Activated naive CD4-positive, alpha-beta T cell treated with anti-CD3 and anti-CD28 coated beads, Interleukin-2, amount 10 ng/mL, durations not matched to agents 7 days and 5 days (primary cell): ENCODE measurements around the gene SPG11.
"Not testable (repeated sequence)": the region's sequence is repeated elsewhere in the genome, so short reads cannot be mapped to it uniquely, and the experiment has no call there.

Experiments used
- CTCF ChIA-PET: fragments of 350-600 bp; sonication (Branson Sonifier 250); formaldehyde crosslinking; loops from one replicate; lab custom pipeline; 2021; ENCODE audit warnings: antibody characterized with exemption; lab: Charles Lee
- DNase-seq: peaks from one replicate; pipeline ENCODE4 v3.0.0-alpha.2; 2020
- H3K27ac Mint-ChIP-seq: one replicate; pipeline ENCODE4 v1.8.0; 2021; ENCODE audit warnings: mild to moderate bottlenecking, moderate library complexity, mixed read lengths
- H3K27me3 Mint-ChIP-seq: one replicate; pipeline ENCODE4 v1.8.0; 2021; ENCODE audit warnings: mild to moderate bottlenecking, mixed read lengths
- H3K36me3 Mint-ChIP-seq: one replicate; pipeline ENCODE4 v1.8.0; 2021; ENCODE audit warnings: mixed read lengths
- H3K4me1 Mint-ChIP-seq: one replicate; pipeline ENCODE4 v1.8.0; 2021; ENCODE audit warnings: mixed read lengths
- H3K4me3 Mint-ChIP-seq: one replicate; pipeline ENCODE4 v1.8.0; 2021; ENCODE audit warnings: mild to moderate bottlenecking, moderate library complexity, mixed read lengths
- H3K9me3 Mint-ChIP-seq: one replicate; pipeline ENCODE4 v1.8.0; 2021; ENCODE audit warnings: mixed read lengths

The SPG11 gene

GRCh38 chr15:44695294-44695693 is 31.8 kb upstream of the SPG11 start:
- no peak overlapping the region for H3K4me3 Mint-ChIP-seq
- H3K27ac Mint-ChIP-seq: no peak overlapping the region
- H3K27me3 Mint-ChIP-seq: peaks cover 15% of the 10 kb centered on the region
- peaks cover 23% of the 10 kb centered on the region for H3K4me1 Mint-ChIP-seq
- H3K36me3 Mint-ChIP-seq: peaks cover 9% of the 10 kb centered on the region
- no peak for DNase-seq
- CTCF ChIA-PET: interaction anchor here (0.6 kb wide), 1 partner anchor 16 kb away, joined by 7 read pairs; the partner anchor contains the start of gene B2M
- H3K9me3 Mint-ChIP-seq: peaks cover 15% of the 10 kb centered on the region

GRCh38 chr15:44694416-44694815 is 31.0 kb upstream of the SPG11 start:
- peaks cover 30% of the 10 kb centered on the region for H3K4me1 Mint-ChIP-seq
- DNase-seq: no peak
- H3K9me3 Mint-ChIP-seq: peaks cover 10% of the 10 kb centered on the region
- no peak overlapping the region for H3K27ac Mint-ChIP-seq
- H3K4me3 Mint-ChIP-seq: no peak overlapping the region
- peaks cover 15% of the 10 kb centered on the region for H3K27me3 Mint-ChIP-seq
- CTCF ChIA-PET: no interaction called here
- peaks cover 7% of the 10 kb centered on the region for H3K36me3 Mint-ChIP-seq

- Mint-ChIP-seq H3K27me3 (peaks cover 15% of the 10 kb centered on the region), H3K27ac (no peak overlapping the region), H3K4me1 (peaks cover 44% of the 10 kb centered on the region), H3K36me3 (peaks cover 18% of the 10 kb centered on the region), H3K4me3 (no peak overlapping the region), H3K9me3 (peaks cover 16% of the 10 kb centered on the region)
- DNase-seq: no peak
- CTCF ChIA-PET: interaction anchor here (1.5 kb wide), 1 partner anchor 18 kb away, joined by 4 read pairs; the partner anchor contains the start of gene PATL2
Observed at GRCh38 chr15:44692659-44693058, 29.2 kb upstream of the SPG11 start.

GRCh38 chr15:44690245-44690644 is 26.8 kb upstream of the SPG11 start:
- Mint-ChIP-seq H3K9me3 (peaks cover 38% of the 10 kb centered on the region), H3K4me1 (peaks cover 53% of the 10 kb centered on the region), H3K27ac (peak overlapping the region; percentile 74), H3K36me3 (peaks cover 40% of the 10 kb centered on the region)
- peak; percentile 63 for DNase-seq
- CTCF ChIA-PET: interaction anchor here (1.9 kb wide), 1 partner anchor 8 kb away, joined by 4 read pairs; no protein-coding TSS in a partner anchor
- not testable (repeated sequence) for H3K27me3 Mint-ChIP-seq, H3K4me3 Mint-ChIP-seq

- CTCF ChIA-PET: interaction anchor here (1.6 to 1.9 kb wide), 2 partner anchors 9 to 17 kb away, joined by 3 to 4 read pairs; no protein-coding TSS in a partner anchor
- H3K9me3 Mint-ChIP-seq: peaks cover 45% of the 10 kb centered on the region
- not testable (repeated sequence) for DNase-seq, H3K4me3 Mint-ChIP-seq, H3K27me3 Mint-ChIP-seq
- peaks cover 56% of the 10 kb centered on the region for H3K4me1 Mint-ChIP-seq
- H3K27ac Mint-ChIP-seq: peak overlapping the region; percentile 24
- H3K36me3 Mint-ChIP-seq: peaks cover 46% of the 10 kb centered on the region
Observed at GRCh38 chr15:44689318-44689717, 25.9 kb upstream of the SPG11 start.

GRCh38 chr15:44682809-44683682 is 19.6 kb upstream of the SPG11 start:
- not testable (repeated sequence) for H3K27me3 Mint-ChIP-seq
- peak; percentile 94 for DNase-seq
- Mint-ChIP-seq H3K36me3 (peaks cover 74% of the 10 kb centered on the region), H3K9me3 (peaks cover 64% of the 10 kb centered on the region), H3K27ac (peak overlapping the region; percentile 95), H3K4me1 (peaks cover 86% of the 10 kb centered on the region), H3K4me3 (peak overlapping the region; percentile 59)
- CTCF ChIA-PET: interaction anchor here (1.6 to 5.4 kb wide), 4 partner anchors 16 to 55 kb away, joined by 6 to 27 read pairs (median 19); partner anchors contain the start of genes B2M, PATL2 and SPG11

- CTCF ChIA-PET: interaction anchor here (1.6 to 5.4 kb wide), 5 partner anchors 12 to 56 kb away, joined by 4 to 27 read pairs (median 13); partner anchors contain the start of genes B2M, PATL2 and SPG11
- Mint-ChIP-seq H3K27ac (peak overlapping the region; percentile 95), H3K27me3 (no peaks in the 10 kb centered on the region), H3K36me3 (peaks cover 70% of the 10 kb centered on the region), H3K4me1 (peaks cover 89% of the 10 kb centered on the region), H3K9me3 (peaks cover 58% of the 10 kb centered on the region), H3K4me3 (peak overlapping the region; percentile 59)
- DNase-seq: no peak
Observed at GRCh38 chr15:44682211-44682610, 18.7 kb upstream of the SPG11 start.

GRCh38 chr15:44676676-44677075 is 13.2 kb upstream of the SPG11 start:
- Mint-ChIP-seq H3K36me3 (peaks cover 42% of the 10 kb centered on the region), H3K27ac (peak overlapping the region; percentile 98), H3K9me3 (peaks cover 12% of the 10 kb centered on the region), H3K4me1 (peaks cover 88% of the 10 kb centered on the region), H3K27me3 (no peaks in the 10 kb centered on the region), H3K4me3 (peak overlapping the region; percentile 60)
- peak; percentile 56 for DNase-seq
- CTCF ChIA-PET: interaction anchor here (0.8 to 3.4 kb wide), 3 partner anchors 11 to 61 kb away, joined by 3 to 42 read pairs (median 4); partner anchors contain the start of gene SPG11

- CTCF ChIA-PET: interaction anchor here (0.8 to 3.4 kb wide), 2 partner anchors 10 to 62 kb away, joined by 3 to 42 read pairs; partner anchors contain the start of gene SPG11
- no peak for DNase-seq
Observed at GRCh38 chr15:44675911-44676310, 12.4 kb upstream of the SPG11 start.

GRCh38 chr15:44673639-44674038 is 10.2 kb upstream of the SPG11 start:
- H3K9me3 Mint-ChIP-seq: no peaks in the 10 kb centered on the region
- CTCF ChIA-PET: no interaction called here
- H3K4me3 Mint-ChIP-seq: no peak overlapping the region
- no peak for DNase-seq
- H3K27ac Mint-ChIP-seq: no peak overlapping the region
- H3K4me1 Mint-ChIP-seq: peaks cover 92% of the 10 kb centered on the region
- H3K27me3 Mint-ChIP-seq: no peaks in the 10 kb centered on the region
- H3K36me3 Mint-ChIP-seq: peaks cover 25% of the 10 kb centered on the region

More at GRCh38 chr15:44675911-44676310, 12.4 kb upstream of the SPG11 start:
- H3K9me3 Mint-ChIP-seq: peaks cover 7% of the 10 kb centered on the region
- peak overlapping the region; percentile 60 for H3K4me3 Mint-ChIP-seq
- no peaks in the 10 kb centered on the region for H3K27me3 Mint-ChIP-seq
- H3K36me3 Mint-ChIP-seq: peaks cover 36% of the 10 kb centered on the region
- peaks cover 88% of the 10 kb centered on the region for H3K4me1 Mint-ChIP-seq
- H3K27ac Mint-ChIP-seq: peak overlapping the region; percentile 98

GRCh38 chr15:44670087-44670950 is 6.9 kb upstream of the SPG11 start:
- Mint-ChIP-seq H3K27ac (peak overlapping the region; percentile 60), H3K4me3 (no peak overlapping the region), H3K9me3 (no peaks in the 10 kb centered on the region), H3K4me1 (peaks cover 91% of the 10 kb centered on the region), H3K27me3 (no peaks in the 10 kb centered on the region), H3K36me3 (peaks cover 15% of the 10 kb centered on the region)
- CTCF ChIA-PET: interaction anchor here (0.8 to 1.5 kb wide), 2 partner anchors 11 to 67 kb away, joined by 3 to 4 read pairs; no protein-coding TSS in a partner anchor
- DNase-seq: no peak

GRCh38 chr15:44668921-44669320 is 5.5 kb upstream of the SPG11 start:
- Mint-ChIP-seq H3K4me1 (peaks cover 94% of the 10 kb centered on the region), H3K27me3 (no peaks in the 10 kb centered on the region), H3K36me3 (peaks cover 11% of the 10 kb centered on the region), H3K27ac (peak overlapping the region; percentile 75), H3K4me3 (no peak overlapping the region), H3K9me3 (no peaks in the 10 kb centered on the region)
- peak; percentile 42 for DNase-seq
- CTCF ChIA-PET: no interaction called here

GRCh38 chr15:44667039-44667360 is 3.5 kb upstream of the SPG11 start:
- Mint-ChIP-seq H3K27me3 (no peaks in the 10 kb centered on the region), H3K36me3 (peaks cover 8% of the 10 kb centered on the region), H3K4me1 (peaks cover 81% of the 10 kb centered on the region), H3K9me3 (no peaks in the 10 kb centered on the region), H3K4me3 (peak overlapping the region; percentile 68), H3K27ac (peak overlapping the region; percentile 93)
- CTCF ChIA-PET: interaction anchor here (0.9 to 6.9 kb wide), 7 partner anchors 11 to 83 kb away, joined by 3 to 168 read pairs (median 42); partner anchors contain the start of genes B2M, PATL2 and TRIM69
- DNase-seq: no peak
